ENCODE measurements around the gene TMCO2. TPM values are rescaled to one million over a fixed set of nuclear protein-coding genes. Genes with fewer than 3 reads are reported as not detected.

The TMCO2 gene
- total and polyA plus RNA-seq, 9 donors, result not detected

Other genes starting within 250 kb of the TMCO2 start
- gene CAP1, start 207.2 kb upstream of the TMCO2 start, total RNA-seq, result 77.0 TPM
- gene CAP1, start 207.2 kb upstream of the TMCO2 start, polyA plus RNA-seq (ENCODE audit: insufficient read depth in 1 of 8, insufficient read length in 8 of 8, low replicate concordance in 1 of 8), result 100 to 1,000 TPM in 2 of 8 donors, 10 to 100 TPM in 6; 75.3 to 110 (median 82.0) TPM
- 38.9 TPM for gene PPT1, start 150.7 kb upstream of the TMCO2 start, total RNA-seq
- 10 to 100 TPM; 43.1 to 68.4 (median 47.1) TPM for gene PPT1, start 150.7 kb upstream of the TMCO2 start, polyA plus RNA-seq (ENCODE audit: insufficient read depth in 1 of 8, insufficient read length in 8 of 8, low replicate concordance in 1 of 8)
- gene RLF, start 86.5 kb upstream of the TMCO2 start, total RNA-seq, result 21.6 TPM
- 10 to 100 TPM; 11.4 to 17.6 (median 14.0) TPM for gene RLF, start 86.5 kb upstream of the TMCO2 start, polyA plus RNA-seq (ENCODE audit: insufficient read depth in 1 of 8, insufficient read length in 8 of 8, low replicate concordance in 1 of 8)
- 20.3 TPM for gene ZMPSTE24, start 10.3 kb downstream of the TMCO2 start, total RNA-seq
- 10 to 100 TPM; 23.3 to 32.7 (median 25.6) TPM for gene ZMPSTE24, start 10.3 kb downstream of the TMCO2 start, polyA plus RNA-seq (ENCODE audit: insufficient read depth in 1 of 8, insufficient read length in 8 of 8, low replicate concordance in 1 of 8)
- gene COL9A2, start 69.3 kb downstream of the TMCO2 start, total RNA-seq, result 2.6 TPM
- 1 to 10 TPM; 1.0 to 4.8 (median 1.7) TPM for gene COL9A2, start 69.3 kb downstream of the TMCO2 start, polyA plus RNA-seq (ENCODE audit: insufficient read depth in 1 of 8, insufficient read length in 8 of 8, low replicate concordance in 1 of 8)
- 14.0 TPM for gene SMAP2, start 125.8 kb downstream of the TMCO2 start, total RNA-seq
- gene SMAP2, start 125.8 kb downstream of the TMCO2 start, polyA plus RNA-seq (ENCODE audit: insufficient read depth in 1 of 8, insufficient read length in 8 of 8, low replicate concordance in 1 of 8), result 10 to 100 TPM; 15.0 to 20.1 (median 17.3) TPM
- gene ZFP69B, start 202.5 kb downstream of the TMCO2 start, total RNA-seq, result 3.5 TPM
- 1 to 10 TPM; 2.0 to 5.0 (median 3.2) TPM for gene ZFP69B, start 202.5 kb downstream of the TMCO2 start, polyA plus RNA-seq (ENCODE audit: insufficient read depth in 1 of 8, insufficient read length in 8 of 8, low replicate concordance in 1 of 8)
- gene ZFP69, start 229.4 kb downstream of the TMCO2 start, total RNA-seq, result 4.0 TPM
- 1 to 10 TPM; 4.2 to 5.6 (median 4.5) TPM for gene ZFP69, start 229.4 kb downstream of the TMCO2 start, polyA plus RNA-seq (ENCODE audit: insufficient read depth in 1 of 8, insufficient read length in 8 of 8, low replicate concordance in 1 of 8)